Neural cell (in vitro differentiated cells): Measurements from ENCODE around the gene RPN1. TPM values are rescaled to one million over a fixed set of nuclear protein-coding genes. Genes with fewer than 3 reads are reported as not detected.

Experiments used
- H2AFZ ChIP-seq: fragments of 200-600, 300-800 bp; sonication (generic), shearing (Covaris generic); 2 replicates; pipeline ENCODE4 v1.6.0; 2014; ENCODE audit warnings: low read depth, mild to moderate bottlenecking, antibody characterized with exemption, low read length, moderate library complexity
- H3F3A ChIP-seq: fragments of 200-600 bp; shearing (Covaris generic); 2 replicates; pipeline ENCODE4 v1.6.1; 2016; ENCODE audit warnings: mild to moderate bottlenecking, moderate library complexity, mixed read lengths, antibody characterized with exemption, low read length; ENCODE audit not compliant: insufficient read depth, poor library complexity, severe bottlenecking
- H3K27ac ChIP-seq: fragments of 200-600, 300-800 bp; sonication (generic), shearing (Covaris generic); 2 replicates; pipeline ENCODE4 v1.5.1; 2014; ENCODE audit warnings: mild to moderate bottlenecking, low read length, moderate library complexity
- H3K27me3 ChIP-seq: fragments of 300-800, 200-600 bp; sonication (generic), shearing (Covaris generic); 2 replicates; pipeline ENCODE4 v1.6.0; 2014; ENCODE audit warnings: mild to moderate bottlenecking, low read depth, low read length, moderate library complexity; ENCODE audit not compliant: insufficient read depth
- H3K36me3 ChIP-seq: fragments of 300-800, 200-600 bp; sonication (generic), shearing (Covaris generic); 2 replicates; pipeline ENCODE4 v1.5.1; 2014; ENCODE audit warnings: mild to moderate bottlenecking, antibody characterized with exemption, low read length, moderate library complexity; ENCODE audit not compliant: insufficient read depth
- H3K4me2 ChIP-seq: fragments of 300-800, 200-600 bp; sonication (generic), shearing (Covaris generic); 2 replicates; pipeline ENCODE4 v1.6.0; 2014; ENCODE audit warnings: mild to moderate bottlenecking, low read length
- H3K4me3 ChIP-seq: fragments of 300-800, 200-600 bp; sonication (generic), shearing (Covaris generic); 2 replicates; pipeline ENCODE4 v1.5.1; 2014; ENCODE audit warnings: mild to moderate bottlenecking, low read length, moderate library complexity
- H3K79me2 ChIP-seq: fragments of 200-600 bp; shearing (Covaris generic); replicated peaks from 2 replicates; pipeline ENCODE4 v1.6.0; 2014; ENCODE audit warnings: mild to moderate bottlenecking, low read length, moderate library complexity; ENCODE audit not compliant: insufficient read depth
- H3K9ac ChIP-seq: fragments of 300-800, 200-600 bp; sonication (generic), shearing (Covaris generic); 2 replicates; pipeline ENCODE4 v1.6.1; 2016; ENCODE audit warnings: mild to moderate bottlenecking, low read length, mixed read lengths
- H3K9me2 ChIP-seq: fragments of 200-600 bp; shearing (Covaris generic); 2 replicates; pipeline ENCODE4 v1.6.1; 2016; ENCODE audit warnings: mild to moderate bottlenecking, low read length, mixed read lengths; ENCODE audit not compliant: insufficient read depth
- H3K9me3 ChIP-seq: fragments of 200-600, 300-800 bp; sonication (generic), shearing (Covaris generic); 2 replicates; pipeline ENCODE4 v1.6.1; 2016; ENCODE audit warnings: mild to moderate bottlenecking, mixed run types, low read length, moderate library complexity, mixed read lengths
- H4K20me1 ChIP-seq: fragments of 200-600 bp; shearing (Covaris generic); 2 replicates; pipeline ENCODE4 v1.6.1; 2016; ENCODE audit warnings: mild to moderate bottlenecking, mixed run types; ENCODE audit not compliant: insufficient read depth
- CTCF ChIP-seq: fragments of 450-650 bp; IDR thresholded peaks from 2 replicates; pipeline ENCODE4 v1.5.1; 2014; ENCODE audit warnings: antibody characterized with exemption, mild to moderate bottlenecking, moderate library complexity; ENCODE audit not compliant: poor library complexity, severe bottlenecking
- EP300 ChIP-seq: fragments of 450-650 bp; conservative IDR thresholded peaks from 2 replicates; pipeline ENCODE4 v1.6.1; 2014; ENCODE audit warnings: antibody characterized with exemption, mild to moderate bottlenecking, moderate library complexity; ENCODE audit not compliant: poor library complexity, severe bottlenecking
- EZH2 ChIP-seq: fragments of 200-600, 300-800 bp; shearing (Covaris generic), sonication (generic); IDR thresholded peaks from 2 replicates; pipeline ENCODE4 v1.6.1; 2014; ENCODE audit warnings: antibody characterized with exemption, low read length, borderline replicate concordance, mild to moderate bottlenecking; ENCODE audit not compliant: insufficient read depth, poor library complexity, severe bottlenecking
- MXI1 ChIP-seq: fragments of 450-650 bp; conservative IDR thresholded peaks from 2 replicates; pipeline ENCODE4 v1.6.1; 2014; ENCODE audit warnings: antibody characterized with exemption, mild to moderate bottlenecking; ENCODE audit not compliant: poor library complexity, severe bottlenecking
- POLR2AphosphoS5 ChIP-seq: IDR thresholded peaks from 2 replicates; pipeline ENCODE4 v1.6.1; 2012
- RAD21 ChIP-seq: fragments of 450-650 bp; conservative IDR thresholded peaks from 2 replicates; pipeline ENCODE4 v1.6.1; 2014; ENCODE audit warnings: antibody characterized with exemption, mild to moderate bottlenecking, moderate library complexity
- REST ChIP-seq: IDR thresholded peaks from 2 replicates; pipeline ENCODE4 v1.6.1; 2012; ENCODE audit warnings: borderline replicate concordance
- SMC3 ChIP-seq: fragments of 450-650 bp; conservative IDR thresholded peaks from 2 replicates; pipeline ENCODE4 v1.6.1; 2014; ENCODE audit warnings: antibody characterized with exemption, mild to moderate bottlenecking, moderate library complexity; ENCODE audit not compliant: poor library complexity
- TAF1 ChIP-seq: IDR thresholded peaks from 2 replicates; pipeline ENCODE4 v1.6.1; 2012; ENCODE audit warnings: low read depth
- polyA plus RNA-seq: library from polyadenylated mRNA; depleted of rRNA; stranded (reverse); fragments of >200 nt; gene quantifications from 2 replicates; pipeline ENCODE4 v1.2.3, GENCODE V29; 2014

Gene RPN1
- polyA plus RNA-seq, 1 donor from 2014 or later = 201 TPM

- Histone ChIP-seq H3K27ac (no peak overlapping the region), H3K27me3 (no peaks in the 10 kb centered on the region), H3K4me2 (no peak overlapping the region), H3K79me2 (peaks cover 9% of the 10 kb centered on the region), H3K4me3 (no peak overlapping the region), H2AFZ (no peak overlapping the region), H3K9me2 (no peaks in the 10 kb centered on the region), H3F3A (no peaks in the 10 kb centered on the region), H3K9ac (no peak overlapping the region), H4K20me1 (no peaks in the 10 kb centered on the region), H3K9me3 (no peaks in the 10 kb centered on the region), H3K36me3 (peaks cover 6% of the 10 kb centered on the region)
- TF ChIP-seq EP300 (no peak), MXI1 (no peak), RAD21 (no peak), CTCF (no peak), EZH2 (no peak), REST (no peak), TAF1 (no peak)
Measured at GRCh38 chr3:128621234-128621633, 29.4 kb downstream of the RPN1 start.

GRCh38 chr3:128620268-128620691 is 30.3 kb downstream of the RPN1 start:
- H3K9ac ChIP-seq = no peak overlapping the region
- no peak for TF ChIP-seq RAD21
- TF ChIP-seq POLR2AphosphoS5 = no peak
- no peak for TF ChIP-seq REST
- no peak for TF ChIP-seq EP300
- TF ChIP-seq CTCF = no peak
- no peak for TF ChIP-seq TAF1
- no peak for TF ChIP-seq SMC3
- TF ChIP-seq MXI1 = no peak
- no peak for TF ChIP-seq EZH2
- H4K20me1 ChIP-seq = no peaks in the 10 kb centered on the region
- no peak overlapping the region for H3K4me3 ChIP-seq
- H3K4me2 ChIP-seq = no peak overlapping the region
- H3K27me3 ChIP-seq = no peaks in the 10 kb centered on the region
- H3K79me2 ChIP-seq = peaks cover 9% of the 10 kb centered on the region
- H2AFZ ChIP-seq = no peak overlapping the region
- H3K27ac ChIP-seq = no peak overlapping the region
- H3K9me2 ChIP-seq = no peaks in the 10 kb centered on the region
- no peaks in the 10 kb centered on the region for H3F3A ChIP-seq
- no peaks in the 10 kb centered on the region for H3K9me3 ChIP-seq
- H3K36me3 ChIP-seq = peaks cover 6% of the 10 kb centered on the region
